ENCODE data around the gene S100A2.
"Not testable (repeated sequence)": the region's sequence is repeated elsewhere in the genome, so short reads cannot be mapped to it uniquely, and the experiment has no call there.

Gene S100A2

GRCh38 chr1:153520137-153520691, 45.4 kb downstream of the S100A2 start:
- H3K4me1 Mint-ChIP-seq = peaks cover 23% of the 10 kb centered on the region
- H3K27ac Mint-ChIP-seq, H3K27me3 Mint-ChIP-seq, ATAC-seq, DNase-seq, H3K4me3 Mint-ChIP-seq, H3K9me3 Mint-ChIP-seq: not testable (repeated sequence)

GRCh38 chr1:153519242-153519641, 46.4 kb downstream of the S100A2 start:
- no peak for ATAC-seq
- Mint-ChIP-seq H3K4me1 (peaks cover 18% of the 10 kb centered on the region), H3K9me3 (no peaks in the 10 kb centered on the region), H3K27ac (no peak overlapping the region), H3K27me3 (no peaks in the 10 kb centered on the region), H3K4me3 (no peak overlapping the region)
- no peak for DNase-seq

- H3K27ac Mint-ChIP-seq = no peak overlapping the region
- no peaks in the 10 kb centered on the region for H3K27me3 Mint-ChIP-seq
- ATAC-seq = no peak
- peaks cover 17% of the 10 kb centered on the region for H3K4me1 Mint-ChIP-seq
- no peak overlapping the region for H3K4me3 Mint-ChIP-seq
- H3K9me3 Mint-ChIP-seq = no peaks in the 10 kb centered on the region
- DNase-seq = no peak
Measured at GRCh38 chr1:153515504-153516394, 49.9 kb downstream of the S100A2 start.

GRCh38 chr1:153513666-153514065, 52.0 kb downstream of the S100A2 start:
- Mint-ChIP-seq H3K9me3 (no peaks in the 10 kb centered on the region), H3K27ac (no peak overlapping the region), H3K27me3 (no peaks in the 10 kb centered on the region), H3K4me3 (no peak overlapping the region), H3K4me1 (peaks cover 17% of the 10 kb centered on the region)
- ATAC-seq = no peak
- DNase-seq = no peak

- no peak for ATAC-seq
- no peak overlapping the region for H3K27ac Mint-ChIP-seq
- DNase-seq = no peak
- no peaks in the 10 kb centered on the region for H3K27me3 Mint-ChIP-seq
- no peak overlapping the region for H3K4me3 Mint-ChIP-seq
- no peaks in the 10 kb centered on the region for H3K9me3 Mint-ChIP-seq
- peaks cover 12% of the 10 kb centered on the region for H3K4me1 Mint-ChIP-seq
Measured at GRCh38 chr1:153513023-153513422, 52.6 kb downstream of the S100A2 start.

Measured in stimulated activated naive CD8-positive, alpha-beta T cell treated with anti-CD3 and anti-CD28 coated beads, Interleukin-15, amount 100 ng/mL, for 72 hours (primary cell).